HTR-8/SVneo (cell line): ENCODE data around the gene THPO.

Experiments
- DNase-seq: peaks from one replicate; pipeline ENCODE4 v3.0.0; 2011; ENCODE audit warnings: low spot score, mixed read lengths; ENCODE audit not compliant: insufficient read length
- FAIRE-seq: peaks from 2 replicates; lab custom pipeline; 2011; peaks lifted over from hg19 to GRCh38; lab: Jason Lieb, UNC

The THPO gene

DNA sequence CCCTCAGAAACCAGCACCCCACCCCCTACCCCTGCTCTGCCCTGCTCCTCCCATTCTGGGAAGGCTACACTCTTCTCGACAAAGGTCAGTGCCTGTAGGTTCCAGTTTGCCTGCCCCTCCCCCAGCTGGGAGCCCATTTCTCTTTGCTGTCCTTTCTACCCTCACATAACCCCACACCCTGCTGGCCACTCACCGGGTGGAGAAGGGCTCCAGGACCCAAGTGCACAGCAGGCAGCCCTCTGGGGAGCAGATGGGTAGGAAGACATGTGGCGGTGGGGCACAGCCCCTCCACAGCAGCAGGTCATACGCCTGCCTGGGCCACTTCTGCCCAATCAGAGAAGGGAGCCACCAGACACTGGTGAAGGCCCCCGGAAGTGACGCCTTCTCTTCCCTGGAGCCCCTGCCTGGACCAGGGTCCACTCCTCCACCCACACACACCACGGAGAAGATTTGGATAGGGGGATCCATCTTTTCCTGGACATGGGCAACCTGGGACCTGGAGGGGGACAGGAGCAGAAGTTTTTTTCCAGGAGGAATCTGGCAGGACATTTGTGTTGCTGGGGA is at the start of gene THPO:
Gene THPO, minus strand, starts transcription at position 326 of the 564 bp plus-strand sequence. CDS start 1,948 bp downstream, outside the sequence.
- DNase-seq (no peak), FAIRE-seq (no peak)

DNA sequence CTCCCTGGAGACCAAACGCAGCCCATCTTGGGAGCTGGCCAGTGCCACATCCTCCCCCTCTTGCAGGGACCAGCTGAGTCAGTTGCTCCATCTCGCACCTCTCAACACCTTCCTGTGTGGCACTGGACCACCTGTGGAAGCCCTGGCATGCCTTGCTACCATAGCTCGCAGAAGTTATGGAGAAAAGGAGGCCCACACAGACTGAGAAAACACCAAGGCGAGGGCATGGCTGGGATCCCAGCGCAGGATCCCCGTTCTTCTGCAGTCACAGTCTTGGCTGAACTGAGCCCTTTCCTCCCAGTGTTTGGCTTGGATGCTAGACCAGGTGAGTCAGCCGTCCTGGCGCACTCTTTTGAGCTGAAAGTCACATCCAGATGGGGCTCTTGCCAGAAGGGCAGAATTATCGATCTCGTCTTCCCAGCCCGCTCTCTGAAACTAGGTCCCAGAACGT is 48.7 kb upstream of the THPO start:
- FAIRE-seq (no peak), DNase-seq (no peak)

DNA sequence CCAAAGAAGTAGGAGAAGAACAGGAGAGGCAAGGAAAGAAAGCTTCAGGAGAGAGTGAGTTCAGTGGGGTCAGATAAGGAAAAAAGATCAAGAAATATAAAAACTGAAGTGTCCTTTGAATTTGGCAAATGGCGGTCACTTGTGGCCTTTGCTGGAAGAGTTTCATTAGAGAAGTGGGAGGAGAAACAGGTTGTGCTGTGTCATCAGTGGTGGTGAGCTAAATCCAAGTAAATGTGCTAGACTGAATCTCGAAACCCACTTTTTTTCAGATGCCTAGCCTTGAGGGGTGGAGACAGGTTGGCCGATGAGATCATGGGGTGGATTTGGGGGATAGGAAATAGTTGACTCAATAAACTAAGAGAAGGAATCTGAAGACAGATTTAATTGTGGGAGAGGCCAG is 45.6 kb upstream of the THPO start:
- no peak for FAIRE-seq
- no peak for DNase-seq

DNA sequence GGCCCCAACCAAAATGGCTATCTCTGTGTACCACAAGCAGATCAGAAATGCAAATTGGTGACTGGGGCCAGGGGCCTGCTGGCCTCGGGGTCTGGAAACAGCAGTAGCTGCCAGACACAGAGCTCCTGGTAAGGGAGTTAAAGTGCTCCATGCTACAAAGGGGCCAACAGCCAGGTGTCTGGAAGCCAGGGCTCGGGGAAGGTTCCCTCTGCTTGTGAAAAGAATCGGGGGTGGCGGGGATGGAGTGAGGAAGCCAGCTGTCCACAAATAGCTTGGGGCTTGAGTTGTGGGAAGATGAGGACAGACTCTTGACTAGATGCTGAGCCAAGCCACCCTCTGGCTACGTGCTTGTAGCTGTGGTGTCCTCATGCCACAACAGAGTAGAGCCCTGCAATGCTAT is 41.2 kb upstream of the THPO start:
- DNase-seq, result no peak

DNA sequence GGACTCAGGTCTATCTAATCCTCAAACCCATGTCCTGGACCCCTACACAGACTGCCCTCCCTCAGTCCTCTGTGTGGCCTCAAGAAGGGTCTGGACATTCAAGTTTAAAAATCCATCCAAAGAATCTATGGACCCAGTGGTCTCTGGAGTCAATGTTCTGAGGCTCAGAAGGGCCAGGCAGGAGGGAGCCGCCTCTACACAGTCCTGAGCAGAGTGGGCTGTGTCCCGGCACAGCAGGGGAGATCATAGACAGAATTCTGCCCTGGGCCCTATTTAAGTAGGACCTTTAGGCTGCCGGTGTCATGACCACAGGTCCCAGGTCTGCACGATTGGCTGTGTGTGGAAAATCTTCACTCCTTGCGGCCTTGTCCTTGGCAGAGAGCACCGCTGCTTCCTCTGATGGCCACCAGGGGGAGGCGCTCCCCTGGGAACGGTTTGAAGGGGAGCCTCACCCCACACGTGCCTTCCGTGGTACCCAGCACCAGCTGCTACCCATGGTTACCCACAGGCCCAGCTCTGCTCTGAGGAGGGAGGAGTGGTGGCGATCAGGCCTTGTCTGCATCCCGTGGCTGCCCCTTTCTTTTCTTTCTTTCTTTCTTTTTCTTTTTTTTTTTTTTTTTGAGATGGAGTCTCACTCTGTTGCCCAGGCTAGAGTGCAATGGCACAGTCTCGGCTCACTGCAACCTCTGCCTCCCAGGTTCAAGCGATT is 39.8 kb upstream of the THPO start:
- DNase-seq, result peak; percentile 81
- peak; percentile 90 for FAIRE-seq

More for the DNA sequence above, 41.2 kb upstream of the THPO start:
- no peak for FAIRE-seq

DNA sequence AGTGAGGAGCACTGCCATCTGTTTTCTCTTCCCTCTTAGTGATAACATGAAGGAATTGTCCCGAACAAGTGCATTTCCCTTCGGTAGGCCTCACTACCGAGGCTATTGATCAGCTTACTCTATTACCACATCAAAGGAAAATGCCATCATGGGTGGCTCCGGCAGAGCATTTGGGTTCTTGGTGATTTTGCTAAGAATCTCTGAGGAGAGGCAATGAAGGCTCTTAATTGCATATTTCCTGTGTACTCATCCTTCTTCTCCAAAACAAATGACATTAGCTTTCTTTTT is 37.1 kb upstream of the THPO start:
- DNase-seq (no peak), FAIRE-seq (no peak)

DNA sequence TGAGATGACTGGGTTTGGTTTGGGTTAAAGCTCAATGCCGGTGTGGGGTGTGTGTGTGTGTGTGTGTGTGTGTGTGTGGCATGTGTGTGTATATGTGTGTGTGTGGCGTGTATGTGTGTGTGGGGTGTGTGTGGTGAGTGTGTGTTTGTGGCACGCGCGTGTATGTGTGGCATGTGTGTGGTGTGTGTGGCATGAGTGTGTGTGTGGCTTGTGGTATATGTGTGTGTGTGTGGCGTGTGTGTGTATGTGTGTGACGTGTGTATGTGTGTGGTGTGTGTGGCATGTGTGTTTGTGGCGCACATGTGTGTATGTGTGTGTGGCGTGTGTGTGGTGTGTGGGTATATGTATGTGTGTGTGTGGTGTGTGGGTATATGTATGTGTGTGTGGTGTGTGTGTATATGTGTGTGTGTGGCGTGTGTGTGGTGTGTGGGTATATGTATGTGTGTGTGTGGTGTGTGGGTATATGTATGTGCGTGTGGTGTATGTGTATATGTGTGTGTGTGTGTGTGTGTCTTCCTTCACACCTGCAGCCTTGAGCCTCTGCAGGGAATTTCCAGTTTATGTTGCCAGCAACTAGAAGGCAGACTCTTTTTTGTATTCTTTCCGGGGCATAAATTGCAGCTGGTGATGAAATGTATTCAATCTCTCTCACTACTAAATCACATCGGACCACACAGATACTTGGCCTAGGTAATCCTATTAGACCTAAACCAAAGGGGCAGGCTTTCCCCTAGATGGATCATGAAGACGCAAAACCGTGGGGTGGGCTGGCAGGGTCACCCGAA is 36.6 kb upstream of the THPO start:
- DNase-seq (no peak), FAIRE-seq (peak; percentile 99)

DNA sequence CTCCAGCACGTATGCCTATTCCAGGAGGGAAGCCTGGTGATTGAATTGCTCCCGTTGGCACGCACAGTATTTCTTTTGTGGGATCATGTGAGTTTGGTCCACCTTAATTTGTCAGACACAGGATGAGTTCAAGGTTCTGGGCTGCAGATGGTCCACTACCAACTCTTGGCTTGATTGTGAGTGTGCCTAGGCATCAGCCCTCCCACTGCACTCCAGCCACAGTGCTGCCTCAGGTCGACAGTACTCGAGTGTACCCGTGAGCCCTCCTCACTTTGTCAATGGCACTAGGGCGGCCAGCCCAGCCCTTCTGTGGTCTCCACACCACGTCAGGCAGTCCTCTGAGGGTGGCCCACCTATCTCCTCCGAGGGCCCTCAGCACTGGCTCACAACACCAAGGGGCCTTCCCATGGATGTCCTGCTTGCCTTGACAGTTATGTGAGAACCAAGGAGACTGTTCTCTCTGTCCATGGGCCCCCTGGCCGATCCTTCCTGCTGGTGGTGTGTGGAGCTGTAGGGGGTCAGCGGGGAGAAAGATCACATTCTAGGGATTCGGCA is 32.0 kb upstream of the THPO start:
- FAIRE-seq (no peak), DNase-seq (no peak)

DNA sequence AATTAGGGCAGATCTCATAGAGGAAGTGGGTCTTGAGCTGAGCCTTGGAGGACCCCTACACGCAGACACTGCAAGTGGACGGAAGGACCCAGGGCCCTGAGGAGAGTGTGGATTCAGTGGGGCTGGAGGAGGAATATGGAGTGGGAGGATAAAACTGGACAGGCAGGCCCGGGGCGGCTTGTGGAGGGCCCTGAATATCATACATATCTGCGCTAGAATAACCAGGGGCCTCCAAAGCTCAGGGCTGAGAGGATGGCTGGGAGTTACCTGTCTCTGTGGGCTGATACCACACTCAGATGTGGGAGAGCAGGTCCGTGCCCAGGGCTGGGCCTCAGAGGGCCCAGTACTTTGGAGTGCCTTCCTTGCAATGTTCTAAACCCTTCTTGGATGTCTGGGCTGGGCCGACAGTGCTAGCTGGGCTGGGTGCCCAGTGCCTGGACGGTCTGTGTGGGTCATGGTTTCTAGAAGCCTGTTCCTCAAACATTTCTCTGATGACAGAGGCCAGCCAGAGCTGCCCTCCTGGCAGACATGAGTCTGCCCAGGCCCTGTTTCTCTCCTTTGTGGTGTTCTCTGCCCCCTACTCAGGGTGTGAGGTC is 31.4 kb upstream of the THPO start:
- FAIRE-seq, result no peak
- DNase-seq, result no peak

DNA sequence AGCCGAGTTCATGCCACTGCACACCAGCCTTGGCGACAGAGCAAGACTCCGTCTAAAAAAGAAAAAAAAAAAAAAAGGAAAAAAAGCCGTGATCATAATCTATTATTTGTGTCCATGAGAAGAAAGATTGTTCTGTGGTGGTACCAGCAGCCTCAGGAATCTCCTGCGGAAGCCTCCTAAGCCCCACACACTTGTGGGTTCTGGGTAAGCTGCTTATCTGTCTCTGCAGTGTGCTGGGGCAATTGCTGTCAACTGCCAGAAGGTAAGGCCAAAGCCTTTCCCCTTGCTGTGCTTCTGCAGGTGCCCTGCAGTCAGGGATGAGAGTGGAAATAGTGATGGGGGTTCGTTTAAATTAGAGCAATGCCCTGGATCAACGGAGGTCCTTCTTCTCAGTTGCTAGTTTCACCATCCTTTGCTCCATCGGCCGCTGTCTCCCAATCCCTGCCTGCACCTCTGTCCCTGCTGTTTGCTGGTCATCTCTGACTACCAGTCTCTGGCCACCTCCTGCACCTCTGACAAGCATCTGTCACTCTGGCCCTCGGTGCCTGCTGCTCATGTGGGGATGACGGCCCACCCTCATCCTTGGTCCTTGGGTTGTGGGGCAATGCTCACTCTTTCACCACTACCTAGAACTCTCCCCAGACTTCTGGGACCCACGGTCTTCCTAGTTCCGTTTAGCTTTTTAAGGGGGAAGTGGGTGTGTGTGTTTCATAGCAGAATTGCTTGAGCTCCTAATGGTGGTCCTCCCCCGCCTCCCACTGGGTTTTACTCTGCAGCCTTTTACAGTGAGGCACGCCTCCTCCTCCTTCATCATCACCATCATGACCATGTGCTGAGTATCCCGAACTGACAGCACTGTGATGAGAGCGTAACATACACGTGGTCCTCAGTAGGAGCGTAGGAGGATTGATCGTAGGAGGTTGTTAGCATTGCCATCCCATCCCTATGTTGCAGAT is 27.3 kb upstream of the THPO start:
- DNase-seq (no peak), FAIRE-seq (no peak)

DNA sequence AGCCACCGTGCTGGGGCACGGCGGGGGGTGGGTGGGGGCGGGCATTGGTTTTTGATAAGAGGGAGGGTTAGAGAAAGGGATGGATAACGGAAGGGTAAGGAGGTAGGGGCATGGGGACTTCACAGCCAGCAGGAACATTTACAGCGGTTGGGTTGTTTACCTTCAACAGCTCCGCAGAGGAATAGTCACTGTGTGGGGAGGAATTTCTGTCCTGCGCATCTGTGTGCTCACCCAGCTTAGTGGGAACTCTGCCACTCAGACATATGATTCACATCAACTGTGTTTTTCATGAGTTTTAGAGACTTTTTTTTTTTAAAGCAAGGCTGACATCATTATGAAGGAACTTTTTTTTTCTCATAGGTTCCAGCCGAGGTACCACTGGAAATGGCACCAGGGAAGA is 21.4 kb upstream of the THPO start:
- peak; percentile 37 for DNase-seq
- no peak for FAIRE-seq

DNA sequence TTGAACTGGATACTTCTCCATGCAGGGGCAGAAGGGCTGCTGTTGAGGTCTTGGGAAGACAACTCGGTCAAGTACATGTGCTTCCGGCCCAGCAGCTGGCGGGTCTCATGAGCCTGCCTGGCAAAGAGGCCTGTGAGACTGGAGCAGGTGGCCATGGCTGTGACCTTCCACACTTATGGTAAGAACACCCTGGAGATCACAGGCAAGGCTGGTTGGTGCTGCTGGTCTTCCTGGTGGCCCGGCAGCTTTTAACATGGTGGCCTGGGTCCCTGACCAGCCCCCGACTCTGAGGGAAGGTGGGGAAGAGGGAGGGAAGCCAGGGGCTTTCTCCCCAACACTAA is 17.3 kb upstream of the THPO start:
- FAIRE-seq (no peak), DNase-seq (no peak)

DNA sequence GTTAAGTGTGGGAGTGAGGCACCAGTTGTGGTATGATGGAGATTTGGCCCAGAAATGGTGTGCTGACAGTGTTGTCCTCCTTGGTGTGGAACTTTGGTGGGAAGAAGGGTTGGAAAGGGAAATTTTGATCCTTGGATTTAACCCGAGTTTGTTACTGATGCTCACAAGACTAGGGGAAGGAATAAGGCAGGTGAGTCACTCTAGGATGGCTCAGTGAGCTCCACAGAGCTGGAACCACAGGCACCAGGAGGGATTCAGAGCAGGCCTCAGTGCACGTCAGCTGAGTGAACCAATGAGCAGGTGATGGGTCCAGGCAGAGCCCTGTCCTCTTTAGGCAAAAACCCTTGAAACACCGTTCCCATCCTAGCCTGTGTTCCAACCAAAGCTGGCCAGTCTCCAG is 13.3 kb upstream of the THPO start:
- FAIRE-seq (no peak), DNase-seq (no peak)

DNA sequence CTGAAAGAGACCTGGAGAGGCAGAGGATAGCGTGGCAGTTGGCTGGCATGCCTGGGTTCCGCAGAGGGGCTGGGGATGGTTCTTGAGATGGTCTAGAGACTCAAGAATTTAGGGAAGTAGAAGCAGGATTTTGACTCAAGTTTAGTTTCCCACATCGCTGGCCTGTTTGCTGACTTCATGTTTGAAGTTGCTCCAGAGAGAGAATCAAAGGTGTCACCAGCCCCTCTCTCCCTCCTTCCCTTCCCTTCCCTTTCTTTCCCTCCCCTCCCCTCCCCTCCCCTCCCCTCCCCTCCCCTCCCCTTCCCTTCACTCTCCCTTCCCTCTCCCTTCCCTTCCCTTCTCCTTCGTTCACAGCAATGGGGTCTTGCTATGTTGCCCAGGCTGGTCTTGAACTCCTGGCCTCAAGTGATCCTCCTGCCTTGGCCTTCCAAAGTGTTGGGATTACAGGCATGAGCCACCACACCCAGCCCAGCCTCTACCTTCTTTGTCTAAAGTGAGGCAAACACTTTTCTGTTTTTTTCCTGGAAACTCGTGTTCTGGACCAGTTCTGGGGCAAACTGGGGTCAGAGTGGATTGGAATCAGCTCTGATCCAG is 12.0 kb upstream of the THPO start:
- FAIRE-seq, result no peak
- DNase-seq, result no peak

DNA sequence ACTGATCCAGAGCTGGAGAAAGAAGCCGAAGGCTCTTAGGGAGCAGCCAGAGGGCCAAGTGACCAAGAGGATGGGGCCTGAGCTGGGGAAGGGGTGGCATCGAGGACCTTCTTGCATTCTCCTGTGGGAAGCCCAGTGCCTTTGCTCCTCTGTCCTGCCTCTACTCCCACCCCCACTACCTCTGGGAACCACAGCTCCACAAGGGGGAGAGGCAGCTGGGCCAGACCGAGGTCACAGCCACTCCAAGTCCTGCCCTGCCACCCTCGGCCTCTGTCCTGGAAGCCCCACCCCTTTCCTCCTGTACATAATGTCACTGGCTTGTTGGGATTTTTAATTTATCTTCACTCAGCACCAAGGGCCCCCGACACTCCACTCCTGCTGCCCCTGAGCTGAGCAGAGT is 11.4 kb upstream of the THPO start:
- no peak for FAIRE-seq
- DNase-seq, result no peak

DNA sequence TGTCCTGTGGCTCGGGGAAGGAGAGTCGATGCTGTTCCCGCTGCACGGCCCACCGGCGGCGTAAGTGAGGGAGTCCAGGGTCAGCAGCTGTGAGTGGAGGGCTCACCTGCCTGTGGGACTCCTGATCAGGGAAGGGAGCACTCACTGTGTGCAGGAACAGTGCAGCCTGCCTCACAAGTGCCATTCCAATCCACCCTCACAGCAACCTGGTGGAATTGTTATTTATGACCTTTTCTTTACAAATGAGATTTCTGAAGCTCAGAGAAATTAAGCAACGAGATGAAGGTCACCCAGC is 10.9 kb upstream of the THPO start:
- DNase-seq, result no peak
- FAIRE-seq, result no peak

DNA sequence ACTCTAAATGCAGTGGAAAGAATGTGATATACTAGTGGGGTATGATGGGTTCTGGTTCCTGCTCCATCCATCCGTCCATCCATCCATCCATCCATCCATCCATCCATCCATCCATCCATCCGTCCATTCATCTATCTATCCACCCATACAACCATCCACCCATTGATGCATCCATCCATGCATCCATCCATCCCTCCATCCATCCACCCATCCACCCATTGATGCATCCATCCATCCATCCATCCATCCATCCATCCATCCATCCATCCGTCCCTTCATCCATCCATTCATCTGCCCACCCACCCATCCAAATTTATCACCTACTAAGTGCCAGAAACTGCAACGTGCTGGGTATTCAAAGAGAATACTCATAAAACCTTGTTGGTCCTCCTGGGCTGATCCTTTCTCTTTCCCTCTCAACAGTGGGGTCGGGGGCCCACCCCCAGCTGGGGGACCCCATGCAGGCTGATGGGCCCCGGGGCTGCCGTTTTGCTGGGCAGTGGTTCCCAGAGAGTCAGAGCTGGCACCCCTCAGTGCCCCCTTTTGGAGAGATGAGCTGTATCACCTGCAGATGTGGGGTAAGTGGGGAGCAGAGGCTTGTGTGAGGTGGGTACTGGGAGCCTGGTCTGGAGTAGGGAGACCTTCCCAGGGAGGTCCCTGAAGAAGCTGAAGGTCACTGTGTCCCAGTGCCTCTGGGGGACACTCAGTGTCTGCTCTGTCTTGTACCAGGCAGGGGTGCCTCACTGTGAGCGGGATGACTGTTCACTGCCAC is 10.3 kb upstream of the THPO start:
- FAIRE-seq (no peak), DNase-seq (no peak)

DNA sequence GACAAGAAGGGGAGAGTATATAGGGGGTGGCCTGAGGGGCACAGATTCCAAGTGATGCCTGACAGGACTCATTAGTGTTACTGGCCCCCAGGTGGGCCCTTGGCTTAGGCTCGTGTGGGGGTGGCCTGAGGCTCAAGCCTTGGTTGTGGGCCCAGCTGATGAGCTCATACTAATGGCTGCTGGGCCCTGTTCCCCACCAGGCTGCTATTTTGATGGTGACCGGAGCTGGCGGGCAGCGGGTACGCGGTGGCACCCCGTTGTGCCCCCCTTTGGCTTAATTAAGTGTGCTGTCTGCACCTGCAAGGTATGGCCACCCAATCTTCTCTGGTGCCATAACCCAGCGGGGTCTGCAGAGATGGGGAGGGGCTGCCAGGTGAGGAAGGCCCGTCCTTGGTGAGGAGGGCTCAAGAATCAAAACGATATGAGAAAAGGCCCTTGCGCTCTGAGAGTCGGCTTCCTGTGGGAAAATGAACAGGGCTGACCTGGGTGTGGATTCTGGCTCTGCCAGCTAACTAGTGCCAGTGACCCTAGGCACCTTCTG is 9.2 kb upstream of the THPO start:
- FAIRE-seq (no peak), DNase-seq (no peak)
